ENCODE data around the gene DIABLO.
A peak's percentile ranks its signal among the peaks of the same experiment; 100 is the strongest.
"Not testable (repeated sequence)": the region's sequence is repeated elsewhere in the genome, so short reads cannot be mapped to it uniquely, and the experiment has no call there.

DIABLO gene

GRCh38 chr12:122187466-122187865 is 38.4 kb downstream of the DIABLO start:
- DNase-seq, result no peak

- DNase-seq, result no peak
These were observed 40.3 kb downstream of the DIABLO start for GRCh38 chr12:122185494-122186082.

GRCh38 chr12:122185079-122185478 is 40.8 kb downstream of the DIABLO start:
- no peak for DNase-seq

- DNase-seq, result peak; percentile 29
These were observed 41.3 kb downstream of the DIABLO start for GRCh38 chr12:122184517-122184916.

- no peak for DNase-seq
These were observed 42.3 kb downstream of the DIABLO start for GRCh38 chr12:122183588-122183940.

- DNase-seq, result peak; percentile 18
These were observed 42.8 kb downstream of the DIABLO start, which contains the start of gene LRRC43 for GRCh38 chr12:122182887-122183587. LRRC43 (plus strand) TSS chr12:122183123; CDS start chr12:122183145, 22 bp downstream.

GRCh38 chr12:122176473-122176872 is 49.4 kb downstream of the DIABLO start:
- not testable (repeated sequence) for DNase-seq

GRCh38 chr12:122174155-122174845 is 51.6 kb downstream of the DIABLO start, which contains the start of gene IL31:
IL31 (minus strand) TSS chr12:122174221; CDS start chr12:122174172, 49 bp downstream.
- no peak for DNase-seq

- DNase-seq, result no peak
These were observed 53.5 kb downstream of the DIABLO start for GRCh38 chr12:122172262-122172939.

GRCh38 chr12:122171399-122171798 is 54.5 kb downstream of the DIABLO start:
- DNase-seq, result no peak

- DNase-seq, result no peak
These were observed 57.4 kb downstream of the DIABLO start for GRCh38 chr12:122168492-122168891.

- DNase-seq, result no peak
These were observed 58.4 kb downstream of the DIABLO start for GRCh38 chr12:122167356-122167925.

- no peak for DNase-seq
These were observed 59.2 kb downstream of the DIABLO start for GRCh38 chr12:122166422-122167349.

GRCh38 chr12:122162976-122163375 is 62.9 kb downstream of the DIABLO start:
- no peak for DNase-seq

- peak; percentile 21 for DNase-seq
These were observed 64.2 kb downstream of the DIABLO start for GRCh38 chr12:122161682-122162081.

- DNase-seq, result no peak
These were observed 65.1 kb downstream of the DIABLO start for GRCh38 chr12:122160761-122161160.

GRCh38 chr12:122159882-122160281 is 66.0 kb downstream of the DIABLO start:
- no peak for DNase-seq

- DNase-seq, result no peak
These were observed 67.1 kb downstream of the DIABLO start for GRCh38 chr12:122158700-122159285.

Measured in CD4-positive, alpha-beta T cell treated with Interferon gamma for 1 hour (primary cell).